ENCODE measurements around the gene CHST15.

CHST15 gene

GRCh38 chr10:124074501-124075109 is 18.8 kb downstream of the CHST15 start:
- H3K36me3 ChIP-seq (ENCODE audit: control insufficient read depth, insufficient read depth, low read length), result no peaks in the 10 kb centered on the region
- no peak overlapping the region for H3K4me3 ChIP-seq (ENCODE audit: low read length)
- H3K4me1 ChIP-seq (ENCODE audit: control insufficient read depth, insufficient read depth, low read length), result peaks cover 3% of the 10 kb centered on the region
- no peaks in the 10 kb centered on the region for H3K27me3 ChIP-seq (ENCODE audit: control insufficient read depth, insufficient read depth, low read length)
- no peaks in the 10 kb centered on the region for H3K9me3 ChIP-seq (ENCODE audit: control insufficient read depth, low read length)
- no peak overlapping the region for H3K9ac ChIP-seq (ENCODE audit: low read length)

DNA sequence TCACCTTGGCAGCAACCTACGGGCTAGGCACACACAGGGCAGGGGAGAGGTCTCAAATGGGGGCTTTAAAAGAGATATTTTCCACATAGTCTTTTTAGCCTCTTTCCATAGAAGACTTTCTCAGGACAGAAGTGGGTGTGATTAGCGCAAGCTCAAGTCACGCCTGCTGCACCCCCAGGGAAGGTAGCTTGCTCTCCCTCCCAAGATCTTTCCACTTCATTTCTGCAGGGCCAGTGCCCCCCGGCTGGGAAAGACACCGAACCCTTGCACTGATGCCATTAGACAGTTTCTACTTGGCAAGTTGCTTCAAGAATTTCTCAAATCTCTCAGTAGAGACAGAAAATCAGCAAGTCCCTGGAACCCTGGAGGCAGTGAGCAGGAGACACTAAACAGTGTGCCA is 19.4 kb downstream of the CHST15 start:
- peaks cover 3% of the 10 kb centered on the region for H3K4me1 ChIP-seq (ENCODE audit: control insufficient read depth, insufficient read depth, low read length)
- H3K9me3 ChIP-seq (ENCODE audit: control insufficient read depth, low read length), result no peaks in the 10 kb centered on the region
- no peaks in the 10 kb centered on the region for H3K36me3 ChIP-seq (ENCODE audit: control insufficient read depth, insufficient read depth, low read length)
- no peak overlapping the region for H3K4me3 ChIP-seq (ENCODE audit: low read length)
- no peaks in the 10 kb centered on the region for H3K27me3 ChIP-seq (ENCODE audit: control insufficient read depth, insufficient read depth, low read length)
- H3K9ac ChIP-seq (ENCODE audit: low read length), result no peak overlapping the region

DNA sequence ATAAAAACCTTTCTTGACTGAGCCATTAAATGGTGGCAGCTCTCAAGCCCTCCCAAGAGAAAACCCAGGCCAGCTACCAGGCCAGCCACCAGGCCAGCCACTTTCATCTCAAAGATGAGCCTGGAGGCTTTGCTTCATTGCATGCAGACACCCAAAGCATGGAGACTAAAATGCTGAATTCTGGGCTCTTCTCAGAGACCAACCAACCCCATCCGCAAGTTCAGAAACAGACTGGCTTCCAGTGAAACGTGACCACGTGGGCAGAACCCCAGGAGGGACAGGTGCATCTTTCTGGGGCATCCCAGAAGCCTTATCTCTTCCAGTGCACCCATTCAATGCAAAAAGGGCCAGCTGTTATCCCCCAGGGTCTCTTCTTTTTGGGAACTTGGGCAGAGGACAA is 20.9 kb downstream of the CHST15 start:
- Histone ChIP-seq H3K36me3 (ENCODE audit: control insufficient read depth, insufficient read depth, low read length) (no peaks in the 10 kb centered on the region), H3K9ac (ENCODE audit: low read length) (no peak overlapping the region), H3K4me3 (ENCODE audit: low read length) (no peak overlapping the region), H3K27me3 (ENCODE audit: control insufficient read depth, insufficient read depth, low read length) (no peaks in the 10 kb centered on the region), H3K4me1 (ENCODE audit: control insufficient read depth, insufficient read depth, low read length) (peaks cover 3% of the 10 kb centered on the region), H3K9me3 (ENCODE audit: control insufficient read depth, low read length) (no peaks in the 10 kb centered on the region)

GRCh38 chr10:124072106-124072505 is 21.3 kb downstream of the CHST15 start:
- H3K9me3 ChIP-seq (ENCODE audit: control insufficient read depth, low read length), result no peaks in the 10 kb centered on the region
- H3K27me3 ChIP-seq (ENCODE audit: control insufficient read depth, insufficient read depth, low read length), result no peaks in the 10 kb centered on the region
- H3K4me1 ChIP-seq (ENCODE audit: control insufficient read depth, insufficient read depth, low read length), result peaks cover 3% of the 10 kb centered on the region
- H3K36me3 ChIP-seq (ENCODE audit: control insufficient read depth, insufficient read depth, low read length), result no peaks in the 10 kb centered on the region
- no peak overlapping the region for H3K4me3 ChIP-seq (ENCODE audit: low read length)
- H3K9ac ChIP-seq (ENCODE audit: low read length), result no peak overlapping the region

- Histone ChIP-seq H3K4me3 (ENCODE audit: low read length) (no peak overlapping the region), H3K9ac (ENCODE audit: low read length) (no peak overlapping the region), H3K4me1 (ENCODE audit: control insufficient read depth, insufficient read depth, low read length) (peaks cover 4% of the 10 kb centered on the region), H3K36me3 (ENCODE audit: control insufficient read depth, insufficient read depth, low read length) (no peaks in the 10 kb centered on the region), H3K27me3 (ENCODE audit: control insufficient read depth, insufficient read depth, low read length) (no peaks in the 10 kb centered on the region), H3K9me3 (ENCODE audit: control insufficient read depth, low read length) (no peaks in the 10 kb centered on the region)
Observed at GRCh38 chr10:124071141-124071540, 22.3 kb downstream of the CHST15 start.

- Histone ChIP-seq H3K9ac (ENCODE audit: low read length) (no peak overlapping the region), H3K9me3 (ENCODE audit: control insufficient read depth, low read length) (no peaks in the 10 kb centered on the region), H3K4me3 (ENCODE audit: low read length) (no peak overlapping the region), H3K36me3 (ENCODE audit: control insufficient read depth, insufficient read depth, low read length) (no peaks in the 10 kb centered on the region), H3K4me1 (ENCODE audit: control insufficient read depth, insufficient read depth, low read length) (peaks cover 3% of the 10 kb centered on the region), H3K27me3 (ENCODE audit: control insufficient read depth, insufficient read depth, low read length) (no peaks in the 10 kb centered on the region)
Observed at GRCh38 chr10:124070666-124071065, 22.7 kb downstream of the CHST15 start.

- Histone ChIP-seq H3K4me1 (ENCODE audit: control insufficient read depth, insufficient read depth, low read length) (peaks cover 7% of the 10 kb centered on the region), H3K9ac (ENCODE audit: low read length) (no peak overlapping the region), H3K9me3 (ENCODE audit: control insufficient read depth, low read length) (no peaks in the 10 kb centered on the region), H3K27me3 (ENCODE audit: control insufficient read depth, insufficient read depth, low read length) (no peaks in the 10 kb centered on the region), H3K4me3 (ENCODE audit: low read length) (no peak overlapping the region), H3K36me3 (ENCODE audit: control insufficient read depth, insufficient read depth, low read length) (no peaks in the 10 kb centered on the region)
Observed at GRCh38 chr10:124069341-124070264, 23.8 kb downstream of the CHST15 start.

DNA sequence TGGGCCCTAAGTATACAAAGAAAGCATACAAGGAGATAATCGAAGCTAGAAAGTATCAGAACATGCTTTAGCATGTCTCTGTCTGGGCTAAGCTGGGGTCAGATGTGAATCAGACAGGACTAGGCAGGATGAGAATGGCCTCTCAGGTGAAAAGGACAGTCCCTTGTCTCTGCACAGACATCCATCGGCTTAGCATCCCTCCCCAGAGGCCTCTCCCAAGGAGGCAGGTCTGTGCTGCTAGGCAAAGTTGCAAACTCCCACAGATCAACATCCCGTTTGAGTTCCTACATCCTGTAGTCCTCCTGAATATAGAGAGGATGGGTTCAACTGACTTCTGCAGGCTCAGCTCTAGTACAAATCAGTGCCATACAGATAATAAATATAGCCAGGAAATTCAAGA is 24.5 kb downstream of the CHST15 start:
- H3K36me3 ChIP-seq (ENCODE audit: control insufficient read depth, insufficient read depth, low read length), result no peaks in the 10 kb centered on the region
- no peak overlapping the region for H3K4me3 ChIP-seq (ENCODE audit: low read length)
- H3K4me1 ChIP-seq (ENCODE audit: control insufficient read depth, insufficient read depth, low read length), result peaks cover 13% of the 10 kb centered on the region
- no peaks in the 10 kb centered on the region for H3K27me3 ChIP-seq (ENCODE audit: control insufficient read depth, insufficient read depth, low read length)
- H3K9me3 ChIP-seq (ENCODE audit: control insufficient read depth, low read length), result no peaks in the 10 kb centered on the region
- H3K9ac ChIP-seq (ENCODE audit: low read length), result no peak overlapping the region

DNA sequence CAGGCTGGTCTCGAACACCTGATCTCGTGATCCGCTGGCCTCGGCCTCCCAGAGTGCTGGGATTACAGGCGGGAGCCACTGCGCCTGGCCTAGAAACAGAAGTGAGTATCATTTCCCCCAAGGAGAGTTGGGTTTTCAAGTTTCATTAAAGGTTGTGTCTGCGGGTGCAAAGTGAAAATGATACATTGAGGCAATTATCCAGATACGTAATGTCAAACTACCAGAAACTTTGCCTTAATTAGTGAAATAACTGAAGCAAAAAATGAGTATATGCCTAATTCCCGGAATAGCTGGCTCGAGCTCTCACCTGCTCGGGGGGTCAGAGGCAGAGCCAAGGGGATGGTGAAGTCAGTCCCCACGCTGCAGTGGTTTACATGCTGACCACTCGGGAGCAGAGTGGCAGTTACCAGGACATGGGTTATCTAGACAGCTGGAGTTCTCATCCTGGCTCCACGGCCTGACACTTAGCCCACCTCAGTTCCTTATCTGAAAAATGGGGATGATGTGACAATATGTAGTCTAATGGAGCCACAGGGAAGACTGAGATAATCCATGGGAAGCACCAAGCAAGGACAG is 25.5 kb downstream of the CHST15 start:
- Histone ChIP-seq H3K9ac (ENCODE audit: low read length) (no peak overlapping the region), H3K4me1 (ENCODE audit: control insufficient read depth, insufficient read depth, low read length) (peaks cover 20% of the 10 kb centered on the region), H3K27me3 (ENCODE audit: control insufficient read depth, insufficient read depth, low read length) (no peaks in the 10 kb centered on the region), H3K36me3 (ENCODE audit: control insufficient read depth, insufficient read depth, low read length) (no peaks in the 10 kb centered on the region), H3K4me3 (ENCODE audit: low read length) (no peak overlapping the region), H3K9me3 (ENCODE audit: control insufficient read depth, low read length) (no peaks in the 10 kb centered on the region)

DNA sequence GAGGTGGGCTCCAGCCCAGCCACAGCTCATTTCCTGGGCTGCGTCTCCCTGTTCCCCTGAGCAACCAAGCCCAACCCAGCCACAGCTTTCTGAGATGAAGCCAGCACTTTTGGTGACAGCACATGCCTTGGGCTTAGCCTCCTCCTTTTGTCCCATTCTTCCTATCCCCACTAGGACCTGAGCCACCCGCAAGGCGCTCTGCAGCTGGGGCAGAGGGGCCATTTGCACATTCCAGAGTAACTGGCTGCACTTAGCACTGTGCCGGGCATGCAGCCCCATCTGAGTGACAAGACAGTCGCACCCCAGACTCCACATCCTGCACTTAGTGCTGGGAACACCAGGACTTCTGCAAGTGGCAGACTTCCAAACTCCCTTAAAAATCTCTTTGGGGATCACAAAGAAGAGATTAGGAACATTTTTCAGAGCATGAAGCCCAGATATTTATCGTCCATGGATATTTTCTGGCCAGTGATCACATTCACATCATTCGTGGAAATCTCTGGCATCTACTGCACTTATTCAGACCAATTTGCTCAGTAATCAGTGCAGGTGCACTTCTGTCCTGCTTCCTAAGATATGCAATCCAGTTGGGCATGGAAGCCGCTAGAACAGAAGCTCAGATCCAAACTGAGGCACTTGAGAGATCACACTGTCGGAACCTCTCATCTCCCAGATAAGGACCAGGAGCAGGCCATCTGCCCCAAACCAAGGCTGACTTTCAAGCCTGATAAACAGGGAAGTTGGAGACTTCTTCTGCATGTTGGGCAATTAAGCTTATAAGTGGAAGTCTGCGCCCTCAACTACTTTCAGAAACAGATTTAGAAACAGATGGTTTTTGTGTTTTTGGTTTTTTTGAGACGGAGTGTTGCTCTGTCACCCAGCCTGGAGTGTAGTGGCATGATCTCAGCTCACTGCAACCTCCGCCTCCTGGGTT is 26.4 kb downstream of the CHST15 start:
- Histone ChIP-seq H3K27me3 (ENCODE audit: control insufficient read depth, insufficient read depth, low read length) (no peaks in the 10 kb centered on the region), H3K36me3 (ENCODE audit: control insufficient read depth, insufficient read depth, low read length) (no peaks in the 10 kb centered on the region), H3K9ac (ENCODE audit: low read length) (no peak overlapping the region), H3K4me1 (ENCODE audit: control insufficient read depth, insufficient read depth, low read length) (peaks cover 28% of the 10 kb centered on the region), H3K4me3 (ENCODE audit: low read length) (no peak overlapping the region), H3K9me3 (ENCODE audit: control insufficient read depth, low read length) (no peaks in the 10 kb centered on the region)

- Histone ChIP-seq H3K4me1 (ENCODE audit: control insufficient read depth, insufficient read depth, low read length) (peaks cover 28% of the 10 kb centered on the region), H3K9me3 (ENCODE audit: control insufficient read depth, low read length) (no peaks in the 10 kb centered on the region), H3K36me3 (ENCODE audit: control insufficient read depth, insufficient read depth, low read length) (no peaks in the 10 kb centered on the region), H3K4me3 (ENCODE audit: low read length) (no peak overlapping the region), H3K27me3 (ENCODE audit: control insufficient read depth, insufficient read depth, low read length) (no peaks in the 10 kb centered on the region), H3K9ac (ENCODE audit: low read length) (no peak overlapping the region)
Observed at GRCh38 chr10:124066126-124066700, 27.2 kb downstream of the CHST15 start.
